ENCODE data around the gene IPO4. TPM values are rescaled to one million over a fixed set of nuclear protein-coding genes. Genes with fewer than 3 reads are reported as not detected.

IPO4 gene
- total and polyA plus RNA-seq, 10 of the 15 experiments (the other 5 are each of a cell fraction or from before 2014, with no cell fraction given): 7.8 to 139 (median 37.6) TPM

DNA sequence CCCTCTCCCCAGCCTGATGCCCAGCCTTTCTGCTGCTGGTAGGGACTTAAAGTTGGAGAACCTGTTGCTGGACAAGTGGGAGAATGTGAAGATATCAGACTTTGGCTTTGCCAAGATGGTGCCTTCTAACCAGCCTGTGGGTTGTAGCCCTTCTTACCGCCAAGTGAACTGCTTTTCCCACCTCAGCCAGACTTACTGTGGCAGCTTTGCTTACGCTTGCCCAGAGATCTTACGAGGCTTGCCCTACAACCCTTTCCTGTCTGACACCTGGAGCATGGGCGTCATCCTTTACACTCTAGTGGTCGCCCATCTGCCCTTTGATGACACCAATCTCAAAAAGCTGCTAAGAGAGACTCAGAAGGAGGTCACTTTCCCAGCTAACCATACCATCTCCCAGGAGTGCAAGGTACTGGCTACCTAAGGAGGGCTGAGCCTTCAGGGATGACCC lies 18.5 kb upstream of the IPO4 start:
- whole genome bisulfite sequencing (ENCODE audit: insufficient coverage, insufficient replicate concordance, low lambda C conversion rate, missing lambda C conversion rate): 88% methylated on average over 5 of the region's 5 CpGs
- peaks cover 3% of the 10 kb centered on the region for H3K4me1 ChIP-seq (ENCODE audit: control insufficient read depth, insufficient read depth, low read length)
- RAD21 ChIA-PET (ENCODE audit: unreplicated experiment): no interaction called here
- no peak for TF ChIP-seq SMARCA5 (IDR thresholded peaks at IDR 0.05)
- no peak for TF ChIP-seq IRF4 (IDR thresholded peaks at IDR 0.05; ENCODE audit: low read depth, low read length)
- TF ChIP-seq FOS (IDR thresholded peaks at IDR 0.05; ENCODE audit: borderline replicate concordance, extremely low read depth, insufficient read length): no peak
- TF ChIP-seq NR2F1 (conservative IDR thresholded peaks at IDR 0.05): no peak
- TF ChIP-seq MYC (IDR thresholded peaks at IDR 0.05; ENCODE audit: insufficient read depth, insufficient read length, insufficient replicate concordance, low read length, severe bottlenecking): no peak
- TF ChIP-seq BHLHE40 (IDR thresholded peaks at IDR 0.05; ENCODE audit: borderline replicate concordance in 1 of 2, low read depth in 2 of 2, low read length in 1 of 2): no peak
- FAIRE-seq: no peak
- SMC1A ChIA-PET (ENCODE audit: uncharacterized antibody, unreplicated experiment): no interaction called here
- peaks cover 10% of the 10 kb centered on the region for H3K79me2 ChIP-seq (ENCODE audit: control insufficient read depth, insufficient read depth, low read length)
- ATAC-seq: no peak; the same call in 2 of the 3 replicates
- 0 out of 2 replicates have a peak, but pooled peaks cover 3% of the 10 kb centered on the region for H4K20me1 ChIP-seq (ENCODE audit: control insufficient read depth, insufficient read depth)
- no TSS peak for BruUV-seq (replicated peaks)
- CTCF ChIA-PET: interaction anchor here (1.1 kb wide), 1 partner anchor 171 kb away, joined by 3 read pairs; no protein-coding TSS in a partner anchor
- H3K4me2 ChIP-seq (ENCODE audit: control insufficient read depth, insufficient read depth): no peak overlapping the region
- DNase-seq (ENCODE audit: low read depth, low spot score): no peak
- H3K27me3 ChIP-seq (replicated peaks in 1 of 2; ENCODE audit: control insufficient read depth in 2 of 2, insufficient read depth in 2 of 2, low read length in 1 of 2): no peaks in the 10 kb centered on the region
- H3K4me3 ChIP-seq: no peak overlapping the region
- in situ Hi-C loops (cut with MboI) (no loop called here), intact Hi-C loops (cut with micrococcal nuclease; ENCODE audit: unreplicated experiment) (no loop called here)
- H3K9me3 ChIP-seq (replicated peaks; ENCODE audit: control insufficient read depth, insufficient read depth, low read length): peaks cover 3% of the 10 kb centered on the region; the same call in 2 of the 3 replicates
- H3K9ac ChIP-seq (ENCODE audit: control insufficient read depth, insufficient read depth, low read length): no peak overlapping the region
- H3K36me3 ChIP-seq (ENCODE audit: control insufficient read depth in 2 of 2, insufficient read depth in 2 of 2, low read length in 1 of 2): peaks cover 3 to 36% of the 10 kb centered on the region in 2 experiments; a peak in 3 of 4 replicates
- POLR2A ChIA-PET: interaction anchor here (0.6 to 1.6 kb wide), 4 partner anchors 11 to 59 kb away, joined by 3 to 11 read pairs (median 4); partner anchors contain the start of genes RNF31 and TM9SF1
- H3K27ac ChIP-seq (ENCODE audit: control insufficient read depth, insufficient read depth): no peak overlapping the region
- no peak overlapping the region for H2AFZ ChIP-seq (ENCODE audit: control insufficient read depth, low read depth, low read length)

Data from GM12878 (cell line).